GM12878 (cell line): ENCODE measurements around the gene IFIT3. TPM values are rescaled to one million over a fixed set of nuclear protein-coding genes. Genes with fewer than 3 reads are reported as not detected.

Experiments used
- ATAC-seq: fragments of 200-7000 bp; cut with Tn5 transposase; 3 replicates; pipeline ENCODE4 v1.9.1; 2020; ENCODE audit warnings: mild to moderate bottlenecking, moderate library complexity
- BruUV-seq: library from RNA; stranded (reverse); fragments of 400-500 nt; replicated peaks from 2 replicates; lab custom pipeline; 2021; lab: Mats Ljungman, UMichigan
- CTCF ChIA-PET: fragments of 300-600 bp; sonication (Branson Sonifier 250); formaldehyde crosslinking; extraction: SDS; loops from one replicate; lab custom pipeline; 2021; ENCODE audit warnings: inconsistent platforms; lab: Yijun Ruan, JAX
- POLR2A ChIA-PET: fragments of 350-600 bp; formaldehyde crosslinking; extraction: SDS; loops from one replicate; lab custom pipeline; 2021; ENCODE audit warnings: inconsistent platforms; lab: Charles Lee
- RAD21 ChIA-PET: fragments of 300-600 bp; sonication (Branson Sonifier 250); formaldehyde crosslinking; loops from one replicate; lab custom pipeline; 2023; ENCODE audit warnings: antibody characterized with exemption; ENCODE audit not compliant: unreplicated experiment; lab: Charles Lee
- SMC1A ChIA-PET: fragments of 300-600 bp; sonication (Branson Sonifier 250); formaldehyde crosslinking; loops from one replicate; lab custom pipeline; 2023; ENCODE audit not compliant: unreplicated experiment, uncharacterized antibody; lab: Charles Lee
- DNase-seq: peaks from one replicate; pipeline ENCODE4 v3.0.0-alpha.2; 2011; ENCODE audit warnings: low read depth, low spot score
- FAIRE-seq: peaks from 3 replicates; lab custom pipeline; 2011; peaks lifted over from hg19 to GRCh38; lab: Jason Lieb, UNC
- H2AFZ ChIP-seq: 2 replicates; pipeline ENCODE4 v1.6.0; 2011; ENCODE audit warnings: low read depth, low read length, control low read depth; ENCODE audit not compliant: control insufficient read depth
- H3K27ac ChIP-seq: 2 replicates; pipeline ENCODE4 v1.5.1; 2011; ENCODE audit warnings: control low read depth; ENCODE audit not compliant: control insufficient read depth, insufficient read depth
- H3K27me3 ChIP-seq, 2 experiments: replicated peaks in 1 of 2; 2 replicates each; pipeline versions ENCODE4 v1.6.0 to v1.6.1; 2011; ENCODE audit warnings: low read length in 1 of 2; ENCODE audit not compliant: control insufficient read depth in 2 of 2, insufficient read depth in 2 of 2
- H3K36me3 ChIP-seq, 2 experiments: 2 replicates each; pipeline ENCODE4 v1.5.1; 2011; ENCODE audit warnings: low read length in 1 of 2; ENCODE audit not compliant: control insufficient read depth in 2 of 2, insufficient read depth in 2 of 2
- H3K4me1 ChIP-seq: 2 replicates; pipeline ENCODE4 v1.6.1; 2011; ENCODE audit warnings: mild to moderate bottlenecking, low read length, moderate library complexity, mixed read lengths; ENCODE audit not compliant: control insufficient read depth, insufficient read depth
- H3K4me2 ChIP-seq: 2 replicates; pipeline ENCODE4 v1.6.0; 2011; ENCODE audit warnings: control low read depth; ENCODE audit not compliant: control insufficient read depth, insufficient read depth
- H3K4me3 ChIP-seq: fragments of 200-600 bp; sonication (generic); 2 replicates; pipeline ENCODE4 v1.5.1; 2016
- H3K79me2 ChIP-seq: 2 replicates; pipeline ENCODE4 v1.6.0; 2011; ENCODE audit warnings: low read length; ENCODE audit not compliant: control insufficient read depth, insufficient read depth
- H3K9ac ChIP-seq: 2 replicates; pipeline ENCODE4 v1.8.0; 2011; ENCODE audit warnings: low read length, control low read depth, mixed read lengths; ENCODE audit not compliant: control insufficient read depth, insufficient read depth
- H3K9me3 ChIP-seq: replicated peaks from 3 replicates; pipeline ENCODE4 v1.5.1; 2011; ENCODE audit warnings: mild to moderate bottlenecking, low read length; ENCODE audit not compliant: control insufficient read depth, insufficient read depth
- H4K20me1 ChIP-seq: 2 replicates; pipeline ENCODE4 v1.6.0; 2011; ENCODE audit not compliant: control insufficient read depth, insufficient read depth
- CHD1 ChIP-seq: IDR thresholded peaks from 2 replicates; pipeline ENCODE4 v1.6.1; 2012; ENCODE audit warnings: low read depth, low read length, improper control_type of control experiment
- EGR1 ChIP-seq, 2 experiments: IDR thresholded peaks; 1 replicate in 1 of 2; 2 replicates in 1 of 2; pipeline ENCODE4 v1.6.1; 2011 to 2012; ENCODE audit warnings: low read depth in 2 of 2, low read length in 2 of 2, borderline replicate concordance in 1 of 2, mild to moderate bottlenecking in 1 of 2, moderate library complexity in 1 of 2
- GABPA ChIP-seq: IDR thresholded peaks from 2 replicates; pipeline ENCODE4 v1.6.1; 2014; ENCODE audit warnings: antibody characterized with exemption, low read depth, mild to moderate bottlenecking, inconsistent platforms
- JUNB ChIP-seq: IDR thresholded peaks from 2 replicates; pipeline ENCODE4 v1.6.1; 2016; ENCODE audit warnings: antibody characterized with exemption, mild to moderate bottlenecking
- JUND ChIP-seq: IDR thresholded peaks from 2 replicates; pipeline ENCODE4 v1.6.1; 2012; ENCODE audit warnings: low read depth, mild to moderate bottlenecking, low read length, improper control_type of control experiment, moderate library complexity
- KDM1A ChIP-seq: fragments of 200-600 bp; sonication (generic); IDR thresholded peaks from 2 replicates; pipeline ENCODE4 v1.6.1; 2016; ENCODE audit warnings: borderline replicate concordance
- MXI1 ChIP-seq: fragments of 150-350 bp; IDR thresholded peaks from 2 replicates; pipeline ENCODE4 v1.6.1; 2011; ENCODE audit warnings: low read depth, mild to moderate bottlenecking, inconsistent platforms, low read length, improper control_type of control experiment
- NFXL1 ChIP-seq: fragments of 450-650 bp; IDR thresholded peaks from 2 replicates; pipeline ENCODE4 v1.6.1; 2017; ENCODE audit warnings: antibody characterized with exemption, mild to moderate bottlenecking, borderline replicate concordance
- NR2C1 ChIP-seq: fragments of 450-650 bp; IDR thresholded peaks from 2 replicates; pipeline ENCODE4 v1.6.1; 2017; ENCODE audit warnings: antibody characterized with exemption, mild to moderate bottlenecking, moderate library complexity
- POU2F2 ChIP-seq: IDR thresholded peaks from 3 replicates; pipeline ENCODE4 v1.6.1; 2011; ENCODE audit warnings: low read depth, mild to moderate bottlenecking, low read length, borderline replicate concordance
- RCOR1 ChIP-seq: conservative IDR thresholded peaks from 2 replicates; pipeline ENCODE4 v1.6.1; 2012; ENCODE audit warnings: low read depth, low read length, improper control_type of control experiment
- RELA ChIP-seq: fragments of 450-650 bp; IDR thresholded peaks from 2 replicates; pipeline ENCODE4 v1.8.0; 2014; ENCODE audit warnings: borderline replicate concordance; ENCODE audit not compliant: partially characterized antibody
- REST ChIP-seq: IDR thresholded peaks from 2 replicates; pipeline ENCODE4 v1.6.1; 2012; ENCODE audit warnings: mild to moderate bottlenecking, low read depth, low read length
- SPI1 ChIP-seq: IDR thresholded peaks from 2 replicates; pipeline ENCODE4 v1.6.1; 2011; ENCODE audit warnings: low read depth, mild to moderate bottlenecking, low read length, moderate library complexity, borderline replicate concordance; ENCODE audit not compliant: insufficient read depth
- STAT3 ChIP-seq: IDR thresholded peaks from 2 replicates; pipeline ENCODE4 v1.6.1; 2011; ENCODE audit warnings: low read depth, low read length, improper control_type of control experiment
- WGBS: methylation state at CpG from one replicate; pipeline ENCODE4 v1.1.6; 2016; ENCODE audit warnings: low lambda C conversion rate; ENCODE audit not compliant: insufficient replicate concordance, insufficient coverage; ENCODE audit errors: missing lambda C conversion rate; 5-methylcytosine and 5-hydroxymethylcytosine counted together
- in situ Hi-C: fragments of 300-500 bp; cut with MboI; formaldehyde crosslinking; loops from 9 replicates; pipeline ENCODE4 v1.14.3; 2018; ENCODE audit warnings: mixed read lengths
- intact Hi-C: fragments of 100-400 bp; cut with micrococcal nuclease; formaldehyde crosslinking; loops from one replicate; pipeline ENCODE4 v1.14.2; 2022; ENCODE audit not compliant: unreplicated experiment
- polyA plus RNA-seq, 11 experiments: library from polyadenylated mRNA; depleted of rRNA in 4 of 11; unstranded in 6 of 11; stranded (reverse) in 5 of 11; fragments of >200 nt; fragmentation: Nextera tagmentation in 4 of 11; fragmentation: Illumina TruSeq in 1 of 11; extraction: Ambion mirVana in 4 of 11; extraction: Trizol in 1 of 11; gene quantifications; 1 replicate in 1 of 11; 2 replicates in 10 of 11; pipeline versions ENCODE4 v1.2.1 to v1.2.3, GENCODE V29; 2011 to 2016; ENCODE audit warnings: inconsistent platforms in 2 of 11, missing spikeins in 2 of 11, low read depth in 1 of 11
- total RNA-seq, 4 experiments: library from RNA; depleted of rRNA in 3 of 4; stranded (reverse); fragments of >200 nt in 3 of 4; fragmentation: Illumina TruSeq in 1 of 4; extraction: Trizol in 1 of 4; gene quantifications; 2 replicates each; pipeline versions ENCODE4 v1.2.1 to v1.2.3, GENCODE V29; 2013 to 2021
- TF ChIP-seq, protein P1 (sequence below): fragments of 450-650 bp; formaldehyde crosslinking; IDR thresholded peaks from 2 replicates; pipeline ENCODE4 v1.4.0; 2020; ENCODE audit warnings: mild to moderate bottlenecking, moderate library complexity
- TF ChIP-seq, protein P2 (sequence below): fragments of 450-650 bp; IDR thresholded peaks from 2 replicates; pipeline ENCODE4 v1.6.1; 2014; ENCODE audit warnings: mild to moderate bottlenecking

Gene IFIT3
- total and polyA plus RNA-seq, 10 of the 15 experiments (the other 5 are each of a cell fraction or from before 2014, with no cell fraction given), result 27.0 to 70.2 (median 51.1) TPM

GRCh38 chr10:89329151-89329550 is 1.4 kb downstream of the IFIT3 start:
- Histone ChIP-seq H3K4me3 (peak overlapping the region; percentile 51), H3K4me2 (peak overlapping the region; percentile 58), H3K79me2 (peaks cover 45% of the 10 kb centered on the region), H3K4me1 (peaks cover 22% of the 10 kb centered on the region), H3K9me3 (no peaks in the 10 kb centered on the region; the same call in 2 of the 3 replicates), H4K20me1 (no peaks in the 10 kb centered on the region), H3K36me3 (no peaks in the 10 kb centered on the region), H3K27ac (no peak overlapping the region; the same call in none of the 2 replicates), H2AFZ (peak overlapping the region; percentile 22; the same call in 1 of the 2 replicates), H3K27me3 (no peaks in the 10 kb centered on the region), H3K9ac (peak overlapping the region; percentile 50)
- ChIA-PET SMC1A (interaction anchor here (1.0 to 4.6 kb wide), 2 partner anchors 26 kb away, joined by 3 to 40 read pairs; partner anchors contain the start of gene IFIT2), CTCF (no interaction called here), RAD21 (interaction anchor here (1.1 to 2.2 kb wide), 3 partner anchors 8 to 39 kb away, joined by 3 to 18 read pairs (median 4); no protein-coding TSS in a partner anchor), POLR2A (no interaction called here)
- WGBS, result 36% methylated on average over 2 of the region's 2 CpGs
- intact Hi-C loops, result no loop called here
- no TSS peak for BruUV-seq
- in situ Hi-C loops, result no loop called here
- no peak for FAIRE-seq
- no peak for ATAC-seq
- no peak for DNase-seq
- no peak for TF ChIP-seq CHD1
- no peak for TF ChIP-seq KDM1A
- no peak for TF ChIP-seq GABPA
- no peak for TF ChIP-seq REST
- TF ChIP-seq, protein P1, sequence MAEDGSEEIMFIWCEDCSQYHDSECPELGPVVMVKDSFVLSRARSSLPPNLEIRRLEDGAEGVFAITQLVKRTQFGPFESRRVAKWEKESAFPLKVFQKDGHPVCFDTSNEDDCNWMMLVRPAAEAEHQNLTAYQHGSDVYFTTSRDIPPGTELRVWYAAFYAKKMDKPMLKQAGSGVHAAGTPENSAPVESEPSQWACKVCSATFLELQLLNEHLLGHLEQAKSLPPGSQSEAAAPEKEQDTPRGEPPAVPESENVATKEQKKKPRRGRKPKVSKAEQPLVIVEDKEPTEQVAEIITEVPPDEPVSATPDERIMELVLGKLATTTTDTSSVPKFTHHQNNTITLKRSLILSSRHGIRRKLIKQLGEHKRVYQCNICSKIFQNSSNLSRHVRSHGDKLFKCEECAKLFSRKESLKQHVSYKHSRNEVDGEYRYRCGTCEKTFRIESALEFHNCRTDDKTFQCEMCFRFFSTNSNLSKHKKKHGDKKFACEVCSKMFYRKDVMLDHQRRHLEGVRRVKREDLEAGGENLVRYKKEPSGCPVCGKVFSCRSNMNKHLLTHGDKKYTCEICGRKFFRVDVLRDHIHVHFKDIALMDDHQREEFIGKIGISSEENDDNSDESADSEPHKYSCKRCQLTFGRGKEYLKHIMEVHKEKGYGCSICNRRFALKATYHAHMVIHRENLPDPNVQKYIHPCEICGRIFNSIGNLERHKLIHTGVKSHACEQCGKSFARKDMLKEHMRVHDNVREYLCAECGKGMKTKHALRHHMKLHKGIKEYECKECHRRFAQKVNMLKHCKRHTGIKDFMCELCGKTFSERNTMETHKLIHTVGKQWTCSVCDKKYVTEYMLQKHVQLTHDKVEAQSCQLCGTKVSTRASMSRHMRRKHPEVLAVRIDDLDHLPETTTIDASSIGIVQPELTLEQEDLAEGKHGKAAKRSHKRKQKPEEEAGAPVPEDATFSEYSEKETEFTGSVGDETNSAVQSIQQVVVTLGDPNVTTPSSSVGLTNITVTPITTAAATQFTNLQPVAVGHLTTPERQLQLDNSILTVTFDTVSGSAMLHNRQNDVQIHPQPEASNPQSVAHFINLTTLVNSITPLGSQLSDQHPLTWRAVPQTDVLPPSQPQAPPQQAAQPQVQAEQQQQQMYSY (CRISPR knock-in tag), result no peak
- TF ChIP-seq SPI1, result no peak
- TF ChIP-seq, protein P2, sequence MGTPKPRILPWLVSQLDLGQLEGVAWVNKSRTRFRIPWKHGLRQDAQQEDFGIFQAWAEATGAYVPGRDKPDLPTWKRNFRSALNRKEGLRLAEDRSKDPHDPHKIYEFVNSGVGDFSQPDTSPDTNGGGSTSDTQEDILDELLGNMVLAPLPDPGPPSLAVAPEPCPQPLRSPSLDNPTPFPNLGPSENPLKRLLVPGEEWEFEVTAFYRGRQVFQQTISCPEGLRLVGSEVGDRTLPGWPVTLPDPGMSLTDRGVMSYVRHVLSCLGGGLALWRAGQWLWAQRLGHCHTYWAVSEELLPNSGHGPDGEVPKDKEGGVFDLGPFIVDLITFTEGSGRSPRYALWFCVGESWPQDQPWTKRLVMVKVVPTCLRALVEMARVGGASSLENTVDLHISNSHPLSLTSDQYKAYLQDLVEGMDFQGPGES, result no peak
- no peak for TF ChIP-seq EGR1 (IDR thresholded peaks at IDR 0.05; ENCODE audit: borderline replicate concordance in 1 of 2, low read depth in 2 of 2, low read length in 2 of 2)
- no peak for TF ChIP-seq JUND
- no peak for TF ChIP-seq RCOR1
- TF ChIP-seq POU2F2, result no peak
- no peak for TF ChIP-seq NR2C1
- TF ChIP-seq NFXL1, result no peak
- no peak for TF ChIP-seq RELA
- no peak for TF ChIP-seq STAT3
- no peak for TF ChIP-seq JUNB
- TF ChIP-seq MXI1, result no peak
